Calu3 (cell line): ENCODE results near the gene COMMD7. TPM values are rescaled to one million over a fixed set of nuclear protein-coding genes. Genes with fewer than 3 reads are reported as not detected.

Experiments used
- BruUV-seq: library from RNA; stranded (reverse); fragments of 400-500 nt; replicated peaks from 2 replicates; lab custom pipeline; 2021; lab: Mats Ljungman, UMichigan
- CTCF ChIA-PET: fragments of 300-600 bp; sonication (Branson Sonifier 250); formaldehyde crosslinking; loops from one replicate; lab custom pipeline; 2022; ENCODE audit warnings: antibody characterized with exemption; lab: Charles Lee
- DNase-seq: peaks from one replicate; pipeline ENCODE4 v3.0.0; 2022
- H3K27ac Mint-ChIP-seq: one replicate; pipeline ENCODE4 v1.8.0; 2022; ENCODE audit warnings: mixed read lengths; ENCODE audit not compliant: unreplicated experiment
- H3K27me3 Mint-ChIP-seq: one replicate; pipeline ENCODE4 v1.8.0; 2022; ENCODE audit warnings: mixed read lengths; ENCODE audit not compliant: unreplicated experiment
- H3K36me3 Mint-ChIP-seq: one replicate; pipeline ENCODE4 v1.8.0; 2022; ENCODE audit warnings: mild to moderate bottlenecking, moderate library complexity, mixed read lengths; ENCODE audit not compliant: insufficient read depth, unreplicated experiment
- H3K4me1 Mint-ChIP-seq: one replicate; pipeline ENCODE4 v1.8.0; 2022; ENCODE audit warnings: mild to moderate bottlenecking, low read depth, mixed read lengths; ENCODE audit not compliant: unreplicated experiment
- H3K4me3 Mint-ChIP-seq: one replicate; pipeline ENCODE4 v1.8.0; 2022; ENCODE audit warnings: mild to moderate bottlenecking, low read depth, moderate library complexity, mixed read lengths; ENCODE audit not compliant: unreplicated experiment
- H3K9me3 Mint-ChIP-seq: one replicate; pipeline ENCODE4 v1.8.0; 2022; ENCODE audit warnings: low read depth, mixed read lengths; ENCODE audit not compliant: unreplicated experiment
- intact Hi-C: fragments of 100-400 bp; cut with micrococcal nuclease; formaldehyde crosslinking; loops from one replicate; pipeline ENCODE4 v1.10.0; 2022; ENCODE audit not compliant: unreplicated experiment
- total RNA-seq: library from RNA; stranded (reverse); gene quantifications from 2 replicates; pipeline ENCODE4 v1.2.3, GENCODE V29; 2022
- TF ChIP-seq, protein P1 (sequence below): fragments of 200-600 bp; IDR thresholded peaks from one replicate; pipeline ENCODE4 v1.8.0; 2022; ENCODE audit warnings: antibody characterized with exemption; ENCODE audit not compliant: unreplicated experiment

The COMMD7 gene
- total RNA-seq, 1 experiment from 2014 or later: 56.0 TPM

DNA sequence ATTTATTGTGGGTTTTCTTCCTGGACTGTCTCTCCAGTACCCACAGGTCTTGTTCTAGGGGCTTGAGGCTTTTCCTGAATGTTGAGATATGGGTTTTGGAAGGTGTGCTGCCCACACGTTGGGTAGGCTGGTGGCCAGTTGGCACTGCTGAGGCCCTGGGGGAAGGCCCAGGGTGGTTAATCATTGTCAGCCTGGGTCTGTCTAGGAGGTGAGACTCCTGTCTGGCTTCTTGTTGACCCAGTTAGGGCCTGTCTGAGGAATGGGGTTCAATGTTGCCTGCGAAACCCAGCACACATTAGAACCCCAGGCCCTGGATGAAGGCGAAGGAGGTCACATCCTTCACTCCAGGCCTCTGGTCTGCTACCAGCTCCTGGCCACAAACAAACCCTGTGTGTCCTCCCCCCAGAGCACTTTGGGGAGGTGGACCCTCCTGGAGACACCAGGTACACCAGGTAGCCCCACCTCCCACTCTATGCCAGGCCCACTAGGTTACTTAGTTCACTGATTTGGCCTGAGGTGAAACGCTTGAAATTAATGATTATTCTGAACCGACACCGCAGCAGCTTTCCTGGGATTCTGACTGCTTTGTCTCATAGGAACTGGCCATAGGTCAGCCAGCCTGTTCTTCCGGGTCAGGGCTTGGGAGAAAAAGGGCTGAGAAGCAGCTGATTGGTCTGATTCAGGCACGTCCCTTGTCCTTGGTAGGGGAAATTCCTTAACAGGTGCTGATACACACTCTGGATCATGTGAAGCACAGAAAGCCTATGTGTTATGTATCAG is 34.1 kb upstream of the COMMD7 start:
- CTCF ChIA-PET: interaction anchor here (0.5 to 4.3 kb wide), 15 partner anchors 13 to 194 kb away, joined by 3 to 85 read pairs (median 5); partner anchors contain the start of genes C20orf203 and DNMT3B
- Mint-ChIP-seq H3K9me3 (no peaks in the 10 kb centered on the region), H3K36me3 (no peaks in the 10 kb centered on the region), H3K27me3 (no peaks in the 10 kb centered on the region), H3K4me1 (peaks cover 35% of the 10 kb centered on the region), H3K27ac (peak overlapping the region; percentile 67), H3K4me3 (peak overlapping the region; percentile 41)
- TF ChIP-seq, protein P1, sequence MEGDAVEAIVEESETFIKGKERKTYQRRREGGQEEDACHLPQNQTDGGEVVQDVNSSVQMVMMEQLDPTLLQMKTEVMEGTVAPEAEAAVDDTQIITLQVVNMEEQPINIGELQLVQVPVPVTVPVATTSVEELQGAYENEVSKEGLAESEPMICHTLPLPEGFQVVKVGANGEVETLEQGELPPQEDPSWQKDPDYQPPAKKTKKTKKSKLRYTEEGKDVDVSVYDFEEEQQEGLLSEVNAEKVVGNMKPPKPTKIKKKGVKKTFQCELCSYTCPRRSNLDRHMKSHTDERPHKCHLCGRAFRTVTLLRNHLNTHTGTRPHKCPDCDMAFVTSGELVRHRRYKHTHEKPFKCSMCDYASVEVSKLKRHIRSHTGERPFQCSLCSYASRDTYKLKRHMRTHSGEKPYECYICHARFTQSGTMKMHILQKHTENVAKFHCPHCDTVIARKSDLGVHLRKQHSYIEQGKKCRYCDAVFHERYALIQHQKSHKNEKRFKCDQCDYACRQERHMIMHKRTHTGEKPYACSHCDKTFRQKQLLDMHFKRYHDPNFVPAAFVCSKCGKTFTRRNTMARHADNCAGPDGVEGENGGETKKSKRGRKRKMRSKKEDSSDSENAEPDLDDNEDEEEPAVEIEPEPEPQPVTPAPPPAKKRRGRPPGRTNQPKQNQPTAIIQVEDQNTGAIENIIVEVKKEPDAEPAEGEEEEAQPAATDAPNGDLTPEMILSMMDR: no peak
- BruUV-seq: no TSS peak
- intact Hi-C loops: loop anchor here (5.0 kb wide), 2 partner anchors 45 to 250 kb away; no protein-coding TSS in a partner anchor
- peak; percentile 88 for DNase-seq

DNA sequence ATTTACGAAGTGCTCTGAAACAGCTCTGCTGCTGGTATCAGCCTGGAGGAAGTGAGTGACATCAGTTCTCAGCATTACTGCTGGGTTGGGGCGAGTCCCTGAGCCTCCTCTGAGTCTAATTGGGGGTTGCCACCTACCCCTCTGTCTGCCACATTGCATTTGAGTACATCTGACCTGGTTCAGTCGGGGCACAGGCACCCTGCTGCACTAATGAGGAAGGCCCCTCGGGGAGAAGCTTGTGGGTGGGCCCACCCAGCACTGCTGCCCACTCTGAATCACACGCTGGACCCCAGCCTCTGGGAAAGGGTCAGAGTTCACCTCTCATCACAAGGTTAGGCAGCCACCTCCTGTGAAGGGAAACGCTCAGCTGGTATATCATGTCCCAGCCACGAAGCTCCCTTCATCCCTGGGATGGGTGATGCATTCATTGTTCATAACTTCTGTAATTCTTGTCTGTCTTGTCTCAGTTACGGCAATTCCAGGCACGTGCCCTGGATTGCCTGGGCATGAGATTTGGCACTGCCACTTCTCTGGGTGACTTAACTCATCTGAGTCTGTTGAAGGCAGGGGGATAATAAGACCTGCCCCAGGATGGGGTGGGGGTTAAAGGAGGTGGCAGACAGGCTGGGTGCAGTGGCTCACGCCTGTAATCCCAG is 32.2 kb upstream of the COMMD7 start:
- intact Hi-C loops: loop anchor here (5.0 kb wide), 2 partner anchors 43 to 248 kb away; no protein-coding TSS in a partner anchor
- BruUV-seq: no TSS peak
- DNase-seq: no peak
- no peaks in the 10 kb centered on the region for H3K36me3 Mint-ChIP-seq
- no peaks in the 10 kb centered on the region for H3K9me3 Mint-ChIP-seq
- H3K27me3 Mint-ChIP-seq: no peaks in the 10 kb centered on the region
- H3K4me3 Mint-ChIP-seq: no peak overlapping the region
- no peak overlapping the region for H3K27ac Mint-ChIP-seq
- CTCF ChIA-PET: interaction anchor here (0.7 to 4.3 kb wide), 2 partner anchors 12 to 187 kb away, joined by 5 to 33 read pairs; partner anchors contain the start of gene DNMT3B
- peaks cover 35% of the 10 kb centered on the region for H3K4me1 Mint-ChIP-seq
- TF ChIP-seq, protein P1: no peak

DNA sequence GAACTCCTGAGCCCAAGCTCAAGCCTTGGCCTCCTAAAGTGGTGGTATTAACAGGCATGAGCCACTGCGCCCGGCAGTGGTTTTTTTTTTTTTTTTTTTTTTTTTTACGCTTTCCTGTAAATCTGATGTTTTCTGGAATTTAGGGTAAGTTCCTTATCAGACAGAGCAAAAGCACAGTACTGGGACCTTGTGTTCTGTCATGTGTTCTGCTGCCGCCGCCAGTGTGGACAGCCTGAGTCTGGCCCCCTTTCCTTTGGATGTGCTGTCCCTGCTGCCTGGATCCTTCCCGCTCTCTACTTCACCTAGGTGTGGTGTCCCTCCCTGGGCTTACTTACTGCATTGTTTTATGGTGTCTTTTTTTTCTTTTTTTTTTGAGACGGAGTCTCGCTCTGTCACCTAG is 30.6 kb upstream of the COMMD7 start:
- intact Hi-C loops: no loop called here
- DNase-seq: no peak
- Mint-ChIP-seq H3K27ac (no peak overlapping the region), H3K9me3 (no peaks in the 10 kb centered on the region), H3K27me3 (no peaks in the 10 kb centered on the region), H3K36me3 (no peaks in the 10 kb centered on the region), H3K4me3 (no peak overlapping the region), H3K4me1 (peaks cover 35% of the 10 kb centered on the region)
- TF ChIP-seq, protein P1: no peak
- no TSS peak for BruUV-seq
- CTCF ChIA-PET: interaction anchor here (0.7 to 0.9 kb wide), 3 partner anchors 100 to 470 kb away, joined by 3 to 6 read pairs (median 3); partner anchors contain the start of gene C20orf203

DNA sequence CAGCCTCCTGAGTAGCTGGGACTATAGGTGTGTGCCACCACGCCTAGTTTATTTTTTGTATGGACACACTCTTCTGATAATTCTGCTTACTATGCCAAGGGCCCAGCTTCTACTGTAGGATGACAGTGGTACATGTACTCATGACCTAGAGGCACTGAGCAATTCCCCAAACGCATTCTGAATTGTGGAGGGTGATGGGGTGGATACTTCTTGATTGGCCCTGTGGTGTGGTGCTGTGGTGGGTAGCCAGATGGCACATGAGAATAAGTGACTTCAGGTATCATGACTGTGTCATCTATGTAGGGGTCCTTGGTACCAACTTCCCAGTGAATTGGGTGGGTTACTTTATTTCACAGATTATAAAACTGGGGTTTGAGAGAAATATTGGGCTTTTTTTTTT is 30.0 kb upstream of the COMMD7 start:
- Mint-ChIP-seq H3K4me1 (peaks cover 30% of the 10 kb centered on the region), H3K36me3 (no peaks in the 10 kb centered on the region), H3K27me3 (no peaks in the 10 kb centered on the region), H3K4me3 (no peak overlapping the region), H3K27ac (no peak overlapping the region), H3K9me3 (no peaks in the 10 kb centered on the region)
- TF ChIP-seq, protein P1: no peak
- intact Hi-C loops: no loop called here
- DNase-seq: no peak
- CTCF ChIA-PET: interaction anchor here (0.7 to 0.9 kb wide), 2 partner anchors 99 to 469 kb away, joined by 3 to 6 read pairs; partner anchors contain the start of gene C20orf203
- no TSS peak for BruUV-seq
